NOMO-1 treated with dmso at 0.1 percent for 144 hours (cell line): ENCODE measurements around the gene PABPN1.

Experiments used
- DNase-seq: peaks from one replicate; lab custom pipeline; 2025; ENCODE audit not compliant: unreplicated experiment; lab: John Stamatoyannopoulos, UW

The PABPN1 gene

DNA sequence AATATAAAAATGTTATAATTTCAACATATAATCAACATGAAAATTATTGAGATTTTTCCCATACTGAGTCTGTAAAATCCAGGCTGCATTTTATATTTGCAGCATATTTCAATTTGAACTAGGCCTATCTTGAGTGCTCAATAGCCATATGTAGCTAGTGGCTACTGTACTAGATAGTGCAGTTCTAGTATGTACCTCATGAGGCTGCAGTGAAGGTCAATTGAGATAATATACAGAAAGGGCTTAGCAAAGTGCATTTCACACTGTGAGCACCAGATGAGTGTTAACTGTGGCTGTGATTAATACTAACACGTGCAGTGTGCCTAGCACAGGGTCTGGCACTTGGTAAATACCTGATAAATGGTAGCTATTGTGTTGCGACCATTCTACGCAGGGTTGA is 36.8 kb downstream of the PABPN1 start:
- no peak for DNase-seq

DNA sequence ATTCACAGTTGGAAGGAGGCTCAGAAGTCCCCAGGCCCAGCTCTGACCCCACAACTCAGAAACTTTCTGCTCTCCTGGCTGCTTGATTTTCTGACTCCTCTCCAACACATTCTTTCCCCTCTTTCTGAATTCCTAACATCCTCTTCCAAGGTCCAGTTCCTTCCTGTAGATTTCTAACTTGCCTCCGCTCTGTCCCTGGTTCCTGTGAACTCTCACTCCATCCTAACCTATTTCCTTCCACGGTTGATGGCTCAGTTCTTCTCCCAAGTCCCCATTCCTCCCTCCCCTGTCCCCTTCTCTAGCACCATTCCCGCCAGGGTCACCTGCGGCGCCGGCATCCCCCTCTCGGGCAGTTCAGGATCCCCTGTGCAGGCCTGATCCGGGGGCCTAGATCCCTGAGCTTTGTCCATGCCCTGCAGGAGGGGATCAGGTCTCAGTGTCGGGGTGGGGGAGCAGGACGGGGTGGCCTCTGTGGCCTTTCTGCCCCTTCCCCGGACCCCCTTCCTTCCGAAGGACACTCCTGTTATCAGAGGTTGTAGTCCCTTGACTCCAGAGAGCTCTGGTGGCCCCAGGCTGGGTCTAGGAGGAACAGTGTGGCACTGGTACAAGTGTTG is 37.4 kb downstream of the PABPN1 start:
- no peak for DNase-seq

- no peak for DNase-seq
Measured at GRCh38 chr14:23359167-23359626, 37.9 kb downstream of the PABPN1 start.

DNA sequence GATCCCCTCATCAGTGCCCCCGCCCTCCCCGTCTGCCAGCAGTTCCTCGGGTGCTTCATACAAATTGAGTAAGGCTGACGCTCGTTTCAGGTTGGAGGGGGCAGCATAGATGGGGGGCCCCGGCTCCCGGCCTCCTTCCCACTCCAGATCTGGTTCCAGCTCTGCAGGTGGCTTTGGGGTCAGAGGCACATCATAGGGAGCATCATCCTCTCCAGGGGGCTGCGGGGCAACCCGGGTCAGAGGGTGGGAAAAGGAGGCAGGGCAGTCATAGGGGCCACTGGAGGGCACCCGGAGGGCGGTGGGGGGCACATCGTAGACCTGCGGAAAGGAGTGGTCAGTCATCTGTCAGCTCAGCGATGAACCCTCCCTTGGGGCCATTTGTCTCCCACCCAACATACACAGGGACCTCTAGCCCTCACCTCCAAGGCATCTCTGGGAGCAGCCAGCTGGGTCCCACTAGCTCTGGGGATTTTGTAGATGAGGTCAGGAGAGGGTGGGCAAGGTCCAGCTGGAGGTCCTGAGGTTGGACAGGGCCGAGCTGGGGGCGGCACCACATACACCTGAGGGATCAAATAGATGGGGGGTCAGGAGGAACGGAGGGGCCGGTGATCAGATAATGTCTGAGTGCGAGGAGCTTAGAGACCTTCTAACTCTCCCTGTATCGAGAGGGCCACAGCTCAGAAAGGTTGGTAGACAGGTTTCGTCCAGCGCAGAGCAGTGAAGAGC is 38.6 kb downstream of the PABPN1 start:
- no peak for DNase-seq

DNA sequence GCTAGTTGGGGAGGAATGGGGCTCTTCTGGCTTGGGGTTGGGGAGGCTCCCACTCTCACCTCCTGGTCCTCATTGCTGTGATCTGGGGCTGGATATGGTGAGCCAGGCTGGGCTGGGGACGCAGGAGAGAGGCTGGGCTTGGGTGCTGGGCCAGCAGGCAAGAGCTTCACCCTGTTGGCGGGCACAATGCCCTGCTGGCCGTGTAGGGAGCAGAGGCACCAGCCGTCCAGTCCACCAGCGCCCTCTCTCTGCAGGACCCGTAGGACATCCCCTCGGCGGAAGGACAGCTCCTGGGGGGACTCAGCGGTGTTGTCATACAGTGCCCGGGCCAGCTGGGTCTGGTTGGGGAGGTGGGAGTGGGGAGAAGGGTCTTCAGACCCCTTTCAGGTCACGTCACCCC is 39.2 kb downstream of the PABPN1 start:
- DNase-seq: no peak

GRCh38 chr14:23361320-23361719 is 40.1 kb downstream of the PABPN1 start:
- DNase-seq: no peak

- no peak for DNase-seq
Measured at GRCh38 chr14:23361763-23362162, 40.5 kb downstream of the PABPN1 start.

GRCh38 chr14:23362200-23362599 is 40.9 kb downstream of the PABPN1 start:
- no peak for DNase-seq

DNA sequence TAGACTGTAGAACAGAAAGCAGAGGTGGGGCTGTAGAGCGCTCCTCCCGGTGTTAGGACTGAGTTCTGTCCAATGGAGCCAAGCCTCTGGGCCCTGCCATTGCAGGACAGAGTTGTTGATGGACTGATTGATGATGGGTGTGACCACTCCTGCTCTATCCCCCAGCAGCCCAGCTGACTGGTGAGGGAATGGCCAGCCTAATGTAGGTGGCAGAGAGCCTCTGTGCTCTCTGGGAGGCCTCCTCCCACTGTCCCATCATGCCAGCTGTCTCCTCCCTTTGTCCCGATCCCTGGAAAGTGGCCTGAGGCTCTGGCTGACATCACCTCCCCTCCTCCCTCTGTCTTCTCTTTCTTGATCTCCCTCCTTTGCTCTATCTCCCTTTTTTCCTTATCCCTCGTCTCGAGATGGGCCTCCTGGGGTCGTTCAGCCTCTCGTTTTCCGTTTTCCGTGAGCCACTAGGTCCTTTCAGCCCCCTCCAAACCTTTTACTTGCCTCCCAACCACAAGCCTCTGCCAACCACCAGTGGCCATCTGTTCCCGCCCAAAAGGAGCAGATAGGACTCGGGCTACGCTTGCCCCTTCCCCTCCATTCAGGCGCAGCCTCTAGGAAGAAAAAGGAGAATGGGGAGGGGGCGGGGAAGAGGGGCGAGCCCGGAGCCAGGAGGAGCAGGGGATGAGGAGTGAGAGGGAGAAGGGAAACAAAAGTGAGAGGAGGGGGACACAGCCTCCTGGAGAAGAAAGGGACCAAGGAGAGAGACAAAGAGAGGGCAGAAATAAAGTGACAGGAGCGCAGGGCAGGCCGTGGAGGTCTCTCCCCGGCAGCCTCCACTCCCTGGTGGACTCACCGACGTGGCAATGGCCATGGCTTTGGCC is 43.1 kb downstream of the PABPN1 start:
- no peak for DNase-seq

DNA sequence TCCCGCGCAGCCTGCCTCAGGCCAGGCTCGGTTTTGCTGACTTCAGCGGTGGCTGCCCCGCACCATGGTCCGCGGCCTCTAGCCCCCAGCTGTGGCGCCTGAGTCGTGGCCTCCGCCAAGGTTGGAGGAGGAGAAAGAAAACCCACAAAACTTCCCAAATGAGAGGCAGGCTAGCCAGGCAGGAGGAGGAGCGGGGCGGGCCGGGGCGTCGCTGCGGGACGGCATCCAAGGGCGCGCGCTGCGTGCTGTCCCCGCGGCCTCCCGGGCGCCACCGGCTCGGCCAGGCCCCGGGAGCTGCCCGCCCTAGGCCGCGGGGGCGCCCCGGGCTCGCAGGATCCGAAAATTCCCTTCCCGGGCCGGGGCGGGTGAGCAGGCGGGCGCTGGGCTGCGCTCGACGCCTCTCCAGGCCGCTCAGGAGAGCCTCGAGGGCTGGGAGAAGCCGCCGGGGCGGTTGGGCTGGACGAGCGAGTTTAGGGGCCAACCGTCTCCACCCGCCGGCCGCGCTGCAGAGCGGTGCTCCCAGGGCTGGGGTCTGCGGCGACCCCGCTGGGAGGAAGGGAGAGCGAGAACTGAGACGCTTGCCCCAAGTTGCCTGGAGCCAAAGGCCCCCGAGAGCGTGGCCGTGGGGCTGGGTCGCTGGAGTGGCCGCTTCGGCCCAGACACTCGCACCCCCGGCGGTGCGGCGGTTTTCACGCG is 43.9 kb downstream of the PABPN1 start, which contains the start of gene EFS:
TSS of gene EFS (minus strand) at position 137 of the 696 bp plus-strand sequence. CDS start 147 bp downstream, outside the sequence.
- DNase-seq: no peak

- no peak for DNase-seq
Measured at GRCh38 chr14:23365732-23366425, 44.6 kb downstream of the PABPN1 start.

DNA sequence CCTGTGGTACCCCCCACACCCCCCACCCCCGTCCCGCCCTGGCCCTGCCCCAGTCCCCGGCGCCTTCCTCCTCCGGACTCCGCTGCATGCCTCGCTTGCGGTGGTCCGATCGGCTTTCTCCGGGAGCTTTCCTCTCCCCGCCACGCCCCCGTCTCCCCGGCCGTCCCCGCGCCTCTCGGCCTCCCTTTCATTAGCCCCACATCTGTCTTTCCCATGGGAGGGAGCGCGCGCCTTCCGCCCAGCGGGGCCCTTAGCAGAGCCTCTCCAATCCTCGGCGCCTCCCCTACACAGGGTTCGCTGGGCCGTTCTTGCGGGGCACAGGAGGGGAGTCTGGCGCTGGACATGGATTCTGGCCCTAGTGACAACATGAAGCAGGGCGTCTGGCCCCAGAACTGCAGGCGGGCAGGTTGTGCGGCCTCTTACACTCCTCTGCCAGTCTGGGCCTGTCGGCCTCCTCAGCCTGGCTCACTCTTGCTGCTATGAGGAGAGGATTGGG is 45.2 kb downstream of the PABPN1 start:
- no peak for DNase-seq

GRCh38 chr14:23370221-23370620 is 49.0 kb downstream of the PABPN1 start:
- DNase-seq: no peak

DNA sequence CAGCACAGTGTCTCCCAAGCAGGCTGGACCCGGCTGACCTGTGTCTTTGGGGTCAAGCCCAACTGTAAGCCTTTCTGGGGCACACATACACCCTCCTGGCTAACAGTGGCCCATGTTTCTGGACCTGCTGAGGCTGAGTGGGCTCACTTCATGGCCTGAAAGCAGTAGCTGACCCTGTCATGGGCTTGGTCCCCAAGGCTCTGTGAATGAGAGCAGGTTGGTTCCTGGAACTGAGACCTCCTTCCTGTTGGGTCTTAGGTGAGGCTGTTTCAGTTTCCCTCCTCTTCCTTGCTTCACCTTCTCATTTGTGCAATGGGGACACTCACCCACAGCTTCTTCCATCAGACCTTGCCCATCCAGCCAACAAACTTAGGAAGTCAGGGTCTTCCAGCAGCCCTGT is 50.6 kb downstream of the PABPN1 start:
- no peak for DNase-seq

GRCh38 chr14:23372509-23372908 is 51.3 kb downstream of the PABPN1 start, which contains the start of gene IL25:
Gene IL25 (plus strand): TSS chr14:23372809.
- DNase-seq: no peak

GRCh38 chr14:23373041-23373440 is 51.8 kb downstream of the PABPN1 start:
- no peak for DNase-seq
